H54 (cell line): ENCODE data around the gene SUSD2.
"Not testable (repeated sequence)": the region's sequence is repeated elsewhere in the genome, so short reads cannot be mapped to it uniquely, and the experiment has no call there.

Experiments
- DNase-seq: peaks from one replicate; pipeline ENCODE4 v3.0.0; 2011; ENCODE audit warnings: low spot score, mixed read lengths; ENCODE audit not compliant: insufficient read length
- FAIRE-seq: peaks from 3 replicates; lab custom pipeline; 2011; peaks lifted over from hg19 to GRCh38; lab: Jason Lieb, UNC
- POLR2A ChIP-seq: IDR thresholded peaks from 2 replicates; pipeline ENCODE4 v1.6.1; 2011; ENCODE audit warnings: low read depth, mild to moderate bottlenecking, low read length

Gene SUSD2

DNA sequence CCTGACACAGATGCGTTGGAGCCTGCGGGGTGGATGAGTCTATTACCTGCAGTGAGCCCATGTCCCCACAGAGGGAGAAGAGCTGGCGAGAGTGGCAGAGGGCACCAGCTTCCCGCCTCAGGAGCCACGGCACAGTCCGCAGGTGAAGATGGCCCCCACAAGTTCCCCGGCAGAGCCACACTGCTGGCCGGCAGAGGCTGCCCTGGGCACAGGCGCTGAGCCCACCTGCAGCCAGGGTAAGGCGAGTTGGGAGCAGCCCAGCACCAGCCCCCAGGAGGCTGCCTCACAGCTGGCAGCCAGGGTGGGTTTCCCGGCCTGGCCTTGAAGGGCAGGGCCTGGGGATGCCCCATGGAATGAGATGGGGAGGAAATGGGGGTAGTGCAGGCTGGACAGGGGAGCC, 5.2 kb upstream of the SUSD2 start:
- FAIRE-seq (no peak), DNase-seq (no peak)
- no peak for TF ChIP-seq POLR2A

GRCh38 chr22:24176630-24177029, 4.7 kb upstream of the SUSD2 start:
- no peak for DNase-seq
- TF ChIP-seq POLR2A, result no peak
- no peak for FAIRE-seq

GRCh38 chr22:24177045-24177444, 4.2 kb upstream of the SUSD2 start:
- TF ChIP-seq POLR2A, result no peak
- DNase-seq, result no peak
- no peak for FAIRE-seq

GRCh38 chr22:24177456-24177855, 3.8 kb upstream of the SUSD2 start:
- DNase-seq (no peak), FAIRE-seq (no peak)
- no peak for TF ChIP-seq POLR2A

GRCh38 chr22:24178021-24178431, 3.3 kb upstream of the SUSD2 start:
- DNase-seq (no peak), FAIRE-seq (no peak)
- TF ChIP-seq POLR2A, result no peak

DNA sequence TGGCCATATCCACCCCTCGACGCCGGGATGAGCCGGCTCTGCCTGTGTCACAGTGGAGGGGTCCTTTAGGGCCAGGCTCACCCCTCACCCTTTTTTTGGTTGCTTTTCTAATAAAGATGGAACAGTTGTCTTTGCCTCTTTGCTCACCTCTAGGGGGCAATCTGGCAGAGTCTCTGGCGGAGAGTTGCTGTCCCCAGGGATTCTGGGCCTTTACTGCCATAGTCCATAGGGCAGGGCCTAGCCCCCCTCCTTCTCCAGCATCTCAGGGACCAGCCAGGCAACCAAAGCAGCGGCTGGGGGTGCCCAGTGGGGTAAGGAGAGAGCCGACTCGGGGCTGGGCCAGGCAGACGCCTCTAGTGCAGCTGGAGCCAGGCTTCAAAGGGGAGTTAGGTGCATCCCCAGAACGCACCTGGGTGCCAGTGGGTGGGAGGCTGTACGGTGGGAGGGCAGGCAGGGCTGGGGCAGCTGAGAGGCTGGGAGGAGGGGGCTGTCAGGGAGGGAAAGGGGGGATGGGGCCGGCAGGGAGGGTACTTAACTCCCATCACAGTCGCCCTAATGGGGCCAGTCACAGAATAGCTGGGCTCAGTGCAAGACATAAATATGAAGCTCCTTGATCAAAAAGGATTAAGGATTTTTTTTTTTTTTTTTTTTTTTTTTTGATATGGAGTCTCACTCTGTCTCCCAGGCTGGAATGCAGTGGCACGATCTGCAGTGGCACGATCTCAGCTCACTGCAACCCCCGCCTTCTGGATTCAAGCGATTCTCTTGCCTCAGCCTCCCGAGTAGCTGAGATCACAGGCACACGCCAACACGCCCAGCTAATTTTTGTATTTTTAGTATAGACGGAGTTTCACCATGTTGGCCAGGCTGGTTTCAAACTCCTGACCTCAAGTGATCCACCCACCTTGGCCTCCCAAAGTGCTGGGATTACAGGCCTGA, 2.5 kb upstream of the SUSD2 start:
- DNase-seq (no peak), FAIRE-seq (no peak)
- TF ChIP-seq POLR2A, result no peak

GRCh38 chr22:24179478-24180210, 1.6 kb upstream of the SUSD2 start:
- FAIRE-seq (no peak), DNase-seq (no peak)
- TF ChIP-seq POLR2A, result no peak

GRCh38 chr22:24180316-24181087, 785 bp upstream of the SUSD2 start:
- no peak for FAIRE-seq
- DNase-seq, result no peak
- TF ChIP-seq POLR2A, result no peak

GRCh38 chr22:24181996-24182899, 961 bp downstream of the SUSD2 start:
- no peak for DNase-seq
- TF ChIP-seq POLR2A, result no peak
- no peak for FAIRE-seq

- not testable (repeated sequence) for FAIRE-seq
Observed at GRCh38 chr22:24182900-24183246, 1.6 kb downstream of the SUSD2 start.

GRCh38 chr22:24183321-24184031, 2.2 kb downstream of the SUSD2 start:
- FAIRE-seq (no peak), DNase-seq (no peak)
- TF ChIP-seq POLR2A, result no peak

More at GRCh38 chr22:24182900-24183246, 1.6 kb downstream of the SUSD2 start:
- not testable (repeated sequence) for DNase-seq

DNA sequence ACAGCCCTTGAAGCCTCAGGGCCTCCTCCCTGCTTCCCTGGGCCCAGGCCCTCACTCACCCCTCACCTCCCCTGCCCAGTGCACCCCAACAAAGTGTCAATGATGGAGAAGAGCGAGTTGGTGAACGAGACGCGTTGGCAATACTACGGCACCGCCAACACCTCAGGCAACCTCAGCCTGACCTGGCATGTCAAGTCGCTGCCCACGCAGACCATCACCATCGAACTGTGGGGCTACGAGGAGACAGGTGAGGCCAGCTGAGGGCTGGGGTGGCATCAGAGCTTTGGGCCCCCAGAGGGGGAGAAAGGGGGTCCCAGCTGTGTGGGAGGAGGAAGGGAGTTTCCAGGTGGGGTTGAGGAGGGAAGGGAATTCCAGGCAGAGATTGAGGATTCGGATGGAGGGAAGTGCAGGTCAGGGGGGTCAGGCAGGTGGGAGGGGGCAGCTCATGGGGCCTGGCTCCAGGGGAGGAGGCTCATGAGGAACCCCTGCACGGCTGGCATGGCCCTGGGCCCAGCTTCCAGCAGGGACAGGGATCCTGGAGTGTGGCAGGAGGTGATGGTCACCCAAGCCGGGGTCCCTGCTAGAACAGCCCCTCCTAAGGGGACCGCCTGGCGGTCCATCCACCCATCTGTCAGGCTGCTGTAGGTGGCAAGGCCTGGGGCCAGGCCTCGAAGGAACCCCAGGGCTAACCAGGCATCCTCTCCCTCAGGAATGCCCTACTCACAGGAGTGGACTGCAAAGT, 2.9 kb downstream of the SUSD2 start:
- TF ChIP-seq POLR2A, result no peak
- FAIRE-seq (no peak), DNase-seq (no peak)
